Choroid plexus epithelial cell (primary cell): ENCODE data around the gene TPSG1.
"Not testable (repeated sequence)": the region's sequence is repeated elsewhere in the genome, so short reads cannot be mapped to it uniquely, and the experiment has no call there.

Experiments
- DNase-seq: peaks from one replicate; pipeline ENCODE4 v3.0.0-alpha.2; 2010; ENCODE audit warnings: low read depth
- H3K4me3 ChIP-seq: 2 replicates; pipeline ENCODE4 v1.5.1; 2011; ENCODE audit warnings: low read depth, mild to moderate bottlenecking, control low read depth, low read length, moderate library complexity
- CTCF ChIP-seq: conservative IDR thresholded peaks from 2 replicates; pipeline ENCODE4 v1.5.1; 2011; ENCODE audit warnings: low read depth, mild to moderate bottlenecking, control low read depth, inconsistent platforms, low read length, moderate library complexity

TPSG1 gene

DNA sequence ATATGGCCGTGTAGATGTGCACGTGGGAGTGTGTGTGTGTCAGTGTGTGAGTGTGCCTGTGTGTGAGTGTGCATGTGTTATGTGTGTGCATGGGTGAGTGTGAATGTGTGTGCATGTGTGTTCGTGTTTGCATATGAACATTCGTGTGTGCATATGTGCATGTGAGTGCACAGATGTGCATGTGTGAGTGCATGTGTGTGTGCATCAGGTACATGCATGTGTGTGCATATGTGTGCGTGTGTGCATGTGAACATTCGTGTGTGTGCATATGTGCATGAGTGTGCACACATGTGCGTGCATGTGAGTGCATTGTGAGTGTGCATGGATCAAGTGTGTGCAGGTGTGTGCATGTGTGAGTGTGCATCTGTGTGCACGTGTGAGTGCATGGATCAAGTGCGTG, 12.9 kb upstream of the TPSG1 start:
- no peak for TF ChIP-seq CTCF
- no peak for DNase-seq
- no peak overlapping the region for H3K4me3 ChIP-seq

DNA sequence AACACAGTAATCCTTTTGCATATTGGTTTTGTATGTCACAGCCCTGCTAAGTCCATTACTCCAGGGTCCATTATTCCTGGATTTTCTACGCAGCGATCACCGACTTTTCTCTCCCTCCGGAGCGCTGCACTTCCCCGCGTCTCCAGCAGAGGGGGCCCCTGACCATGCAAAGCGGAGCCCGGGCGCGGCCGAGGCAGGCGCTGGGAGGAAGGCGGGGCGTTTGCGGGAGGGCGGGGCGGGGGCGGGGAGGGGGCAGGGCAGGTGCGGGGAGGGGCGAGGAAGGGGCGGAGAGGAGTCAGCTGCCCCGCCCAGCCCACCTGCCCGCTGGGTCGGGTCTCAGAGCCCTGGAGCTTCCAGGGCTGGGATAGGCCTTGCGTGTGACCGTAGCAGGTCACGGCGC, 11.6 kb upstream of the TPSG1 start:
- not testable (repeated sequence) for H3K4me3 ChIP-seq, DNase-seq

- H3K4me3 ChIP-seq, DNase-seq: not testable (repeated sequence)
Measured at GRCh38 chr16:1232049-1232748, 7.1 kb upstream of the TPSG1 start.

GRCh38 chr16:1231301-1231700, 6.2 kb upstream of the TPSG1 start:
- not testable (repeated sequence) for DNase-seq, H3K4me3 ChIP-seq

DNA sequence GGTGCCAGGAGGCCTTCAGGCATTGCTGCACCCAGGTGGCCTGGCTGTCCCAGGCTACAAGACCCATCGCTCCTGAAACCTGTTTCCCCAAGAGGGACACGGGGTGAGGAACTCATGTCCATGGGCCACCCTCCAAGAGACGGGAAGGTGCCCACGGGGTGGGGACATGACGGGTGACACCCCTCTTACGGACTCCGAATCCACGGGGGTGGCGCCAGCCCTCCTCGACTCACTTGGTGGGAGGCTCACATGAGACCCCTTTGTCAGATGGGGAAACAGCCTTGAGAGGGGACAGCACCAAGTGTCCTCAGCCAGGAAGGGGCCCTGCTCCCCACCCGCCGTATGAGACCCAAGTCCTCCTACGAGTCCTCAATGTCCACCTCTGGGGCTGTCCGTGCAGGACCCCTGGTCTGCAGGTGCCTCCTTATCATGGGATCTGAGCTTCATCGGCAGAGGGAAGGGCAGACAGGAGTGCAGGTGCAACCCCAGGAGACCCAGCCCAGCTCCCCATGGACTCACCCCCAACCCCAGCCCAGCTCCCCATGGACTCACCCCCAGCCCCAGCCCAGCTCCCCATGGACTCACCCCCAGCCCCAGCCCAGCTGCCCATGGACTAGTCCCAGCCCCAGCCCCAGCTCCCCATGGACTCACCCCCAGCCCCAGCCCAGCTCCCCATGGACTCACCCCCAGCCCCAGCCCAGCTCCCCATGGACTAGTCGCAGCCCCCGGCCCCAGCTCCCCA, 5.6 kb upstream of the TPSG1 start:
- DNase-seq, H3K4me3 ChIP-seq: not testable (repeated sequence)

DNA sequence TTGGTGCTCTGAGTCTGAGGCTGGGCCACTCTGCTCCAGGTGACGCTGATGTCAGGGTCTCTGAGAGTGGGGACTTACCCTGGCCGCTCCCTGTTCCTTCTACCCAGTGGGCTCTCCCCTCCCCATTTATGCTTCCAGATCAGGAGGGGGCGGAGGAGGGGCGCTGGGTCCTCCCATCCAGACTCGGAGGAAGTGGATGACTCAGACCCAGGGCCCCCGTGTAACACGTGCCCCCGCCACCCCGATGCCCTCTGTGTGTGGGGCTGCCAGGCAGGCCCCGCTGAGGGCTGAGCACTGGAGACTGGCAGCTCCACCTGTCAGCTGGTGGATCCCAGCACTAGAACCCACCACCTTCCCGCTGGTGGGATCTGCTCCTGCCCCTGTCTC, 5.0 kb upstream of the TPSG1 start, which contains the start of gene TPSB2:
Gene TPSB2 (minus strand): TSS at position 101 of the 387 bp plus-strand sequence. CDS start 233 bp downstream, outside the sequence.
- H3K4me3 ChIP-seq, DNase-seq: not testable (repeated sequence)

GRCh38 chr16:1229476-1229875, 4.4 kb upstream of the TPSG1 start:
- not testable (repeated sequence) for DNase-seq, H3K4me3 ChIP-seq

GRCh38 chr16:1228227-1228626, 3.2 kb upstream of the TPSG1 start:
- not testable (repeated sequence) for H3K4me3 ChIP-seq, DNase-seq

DNA sequence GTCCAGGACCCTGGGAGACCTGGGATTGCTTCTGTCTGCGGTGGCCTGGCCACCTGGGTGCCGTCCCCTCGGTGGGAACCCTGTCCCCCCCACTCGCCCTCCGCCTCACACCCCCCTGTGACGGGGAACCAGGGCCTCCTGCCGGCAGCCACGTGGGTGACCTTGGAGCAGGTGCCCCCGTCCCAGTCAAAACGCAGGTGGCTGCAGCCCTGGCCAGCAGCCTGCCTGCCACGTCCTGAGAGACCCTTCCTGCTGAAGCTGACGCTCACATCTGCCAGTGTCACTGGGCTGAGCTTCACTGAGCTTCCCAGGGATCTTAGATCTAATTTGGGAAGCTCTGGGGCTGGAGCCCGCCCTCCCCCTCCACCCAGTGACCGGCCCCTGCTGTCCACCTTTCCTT, 1.6 kb upstream of the TPSG1 start:
- not testable (repeated sequence) for DNase-seq

DNA sequence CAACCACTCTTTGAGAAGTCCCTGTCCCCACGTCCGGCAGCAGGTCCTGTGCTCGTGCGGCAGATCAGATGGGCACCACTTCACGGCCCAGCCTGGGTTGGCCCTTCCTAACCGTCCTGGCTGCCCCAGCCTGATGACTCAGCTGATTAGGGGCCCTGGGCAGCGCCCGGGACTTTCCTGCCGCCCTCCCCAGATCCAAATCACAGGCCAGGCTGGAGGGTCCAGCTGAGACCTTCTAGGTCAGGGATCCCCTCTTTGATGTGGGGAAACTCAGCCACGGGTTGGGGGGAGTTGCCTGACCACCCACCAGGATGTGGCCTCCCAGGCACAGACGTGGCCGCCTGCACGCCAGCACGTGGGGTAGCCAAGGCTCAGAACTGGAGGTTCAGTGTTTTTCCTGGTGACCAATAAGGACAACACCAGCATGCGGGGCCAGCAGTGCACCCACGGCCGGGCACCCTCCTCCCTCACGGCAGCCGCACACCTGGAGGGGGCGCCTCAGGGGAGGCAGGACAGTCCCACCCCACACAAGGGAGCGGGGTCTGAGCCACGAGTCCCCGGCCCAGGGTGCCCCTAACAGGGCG, 752 bp upstream of the TPSG1 start:
- DNase-seq, H3K4me3 ChIP-seq: not testable (repeated sequence)

More for the DNA sequence above, 1.6 kb upstream of the TPSG1 start:
- not testable (repeated sequence) for H3K4me3 ChIP-seq

DNA sequence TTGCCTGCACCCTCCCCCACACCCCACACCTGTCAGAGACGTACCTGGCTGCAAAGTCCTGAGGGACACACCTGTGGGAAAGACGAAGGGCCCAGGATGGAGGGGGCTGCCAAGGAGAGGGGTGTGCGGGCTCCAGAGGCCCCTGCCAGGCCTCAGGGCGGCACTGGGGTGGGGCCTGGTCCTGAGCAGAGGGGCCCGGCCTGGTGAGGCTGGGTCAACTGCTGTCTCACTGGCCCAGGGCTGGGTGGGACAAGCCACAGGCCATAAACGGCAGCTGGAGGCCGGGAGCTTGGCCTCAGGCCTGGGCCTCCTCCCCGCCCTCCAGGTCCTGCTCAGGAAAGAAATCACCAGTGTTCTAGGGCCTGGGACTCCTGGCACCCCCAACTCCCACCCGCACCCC, 510 bp downstream of the TPSG1 start:
- H3K4me3 ChIP-seq: no peak overlapping the region
- TF ChIP-seq CTCF: no peak
- DNase-seq: no peak
